NCI-H2171 (cell line): ENCODE measurements around the gene NIM1K.
"Not testable (repeated sequence)": the region's sequence is repeated elsewhere in the genome, so short reads cannot be mapped to it uniquely, and the experiment has no call there.

Source experiments
- DNase-seq: peaks from one replicate; lab custom pipeline; 2025; lab: John Stamatoyannopoulos, UW

NIM1K gene

DNA sequence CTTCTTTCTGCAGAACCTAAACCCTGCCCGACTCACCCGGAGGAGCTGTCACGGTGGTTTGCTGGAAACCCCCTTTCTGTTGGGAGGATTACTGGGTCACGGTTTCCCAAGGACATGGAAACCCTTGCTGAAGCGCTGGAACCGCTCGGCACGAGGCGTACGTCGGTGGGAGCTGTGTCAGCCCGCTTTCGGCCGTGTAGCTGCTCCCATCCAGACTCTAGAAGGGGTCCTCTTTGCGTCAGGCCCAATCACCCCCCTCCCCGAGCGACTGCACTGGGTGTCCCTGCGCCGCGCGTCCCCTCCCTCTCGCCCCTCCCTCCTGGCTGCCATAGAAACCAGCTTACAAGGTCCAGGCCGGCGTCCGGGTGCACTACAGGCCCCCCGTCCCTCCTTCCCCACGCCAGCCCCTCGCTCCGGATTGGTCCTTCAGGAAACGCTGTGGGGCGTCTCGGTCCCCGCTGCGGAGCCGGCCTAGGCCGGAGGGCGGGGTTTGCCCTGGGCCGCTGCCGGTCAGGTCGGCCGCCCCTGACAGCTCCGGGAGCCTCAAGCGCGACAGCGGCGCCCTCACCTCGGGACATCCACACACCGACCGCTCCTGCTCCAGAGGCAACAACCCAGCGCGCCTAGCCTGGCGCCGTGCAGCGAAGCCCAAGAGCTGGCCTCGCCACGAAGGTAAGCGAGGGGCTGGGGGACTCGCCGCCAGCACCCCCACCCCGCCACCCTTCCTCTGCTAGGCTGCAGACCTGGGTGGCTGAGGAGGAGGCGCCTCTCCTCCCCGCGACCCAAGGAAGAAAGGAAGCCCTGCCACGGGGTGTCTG, at the start of gene NIM1K:
NIM1K (plus strand) TSS at position 486 of the 818 bp plus-strand sequence. CDS start 53,551 bp downstream, outside the sequence.
- DNase-seq, result no peak

DNA sequence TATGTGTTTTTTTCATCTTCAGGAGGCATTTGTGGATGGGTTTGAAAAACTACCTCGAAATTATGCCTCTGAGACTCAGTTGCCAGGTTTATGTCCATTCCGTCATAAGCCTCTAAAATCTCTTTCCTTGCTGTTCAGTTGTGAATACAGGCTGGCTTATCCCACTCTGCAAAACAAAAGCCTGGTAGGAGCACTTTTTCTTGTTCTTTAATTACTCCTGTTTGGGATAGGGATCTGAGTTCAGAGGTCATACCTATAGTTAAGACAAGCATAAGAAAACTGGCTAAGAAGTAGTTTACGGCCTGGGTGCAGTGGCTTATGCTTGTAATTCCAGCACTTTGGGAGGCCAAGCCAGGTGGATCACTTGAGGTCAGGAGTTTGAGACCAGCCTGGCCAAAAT, 47.0 kb upstream of the NIM1K start:
- no peak for DNase-seq

DNA sequence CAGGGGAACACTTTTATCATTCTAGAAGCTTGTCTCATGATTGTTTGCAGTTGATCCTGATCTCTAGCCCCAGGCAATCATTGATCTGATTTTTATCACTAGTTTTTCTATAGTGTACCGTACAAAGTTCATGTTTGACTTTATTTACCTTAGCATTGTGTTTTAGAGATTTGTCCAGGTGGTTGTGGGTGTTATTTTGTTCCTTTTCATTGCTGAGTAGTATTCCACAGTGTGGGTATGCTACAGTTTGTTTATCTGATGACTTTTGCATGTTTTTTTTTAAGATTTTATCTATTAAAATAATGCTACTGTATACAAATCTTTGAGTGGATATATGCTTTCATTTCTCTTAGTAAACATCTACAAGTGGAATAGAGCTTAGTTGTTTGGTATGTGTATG, 45.1 kb upstream of the NIM1K start:
- no peak for DNase-seq

DNA sequence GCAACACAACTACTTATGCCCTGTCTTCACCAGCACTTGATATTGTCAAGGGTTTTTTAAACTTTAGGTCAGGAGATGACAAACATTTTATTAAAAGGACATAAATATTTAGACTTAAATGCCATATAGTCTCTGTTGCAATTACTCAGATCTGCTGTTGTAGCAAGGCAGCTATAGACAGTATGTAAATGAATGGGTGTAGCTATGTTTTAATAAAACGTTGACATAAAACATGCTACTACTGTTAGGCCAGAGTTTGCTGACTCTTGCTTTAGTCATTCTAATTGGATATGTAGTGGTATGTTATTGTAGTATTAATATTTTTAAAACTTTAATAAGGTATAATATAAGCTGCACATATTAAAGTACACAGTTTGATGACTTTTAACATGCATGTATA, 43.6 kb upstream of the NIM1K start:
- no peak for DNase-seq

DNA sequence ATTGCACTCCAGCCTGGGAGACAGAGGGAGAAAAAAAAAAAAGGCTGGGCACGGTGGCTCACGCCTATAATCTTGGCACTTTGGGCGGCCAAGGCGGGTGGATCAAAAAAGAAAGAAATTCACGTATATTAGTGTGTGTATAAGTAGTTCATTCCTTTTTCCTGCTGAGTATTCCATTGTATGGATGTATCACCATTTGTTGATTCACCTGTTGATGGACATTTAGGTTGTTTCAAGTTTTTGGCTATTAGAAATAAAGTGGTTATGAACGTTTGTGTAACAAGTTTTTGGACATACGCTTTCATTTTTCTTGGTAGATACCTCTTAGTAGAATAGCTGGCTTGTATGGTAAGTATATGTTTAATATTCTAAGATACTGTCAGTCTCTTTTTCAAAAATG, 42.8 kb upstream of the NIM1K start:
- DNase-seq, result no peak

DNA sequence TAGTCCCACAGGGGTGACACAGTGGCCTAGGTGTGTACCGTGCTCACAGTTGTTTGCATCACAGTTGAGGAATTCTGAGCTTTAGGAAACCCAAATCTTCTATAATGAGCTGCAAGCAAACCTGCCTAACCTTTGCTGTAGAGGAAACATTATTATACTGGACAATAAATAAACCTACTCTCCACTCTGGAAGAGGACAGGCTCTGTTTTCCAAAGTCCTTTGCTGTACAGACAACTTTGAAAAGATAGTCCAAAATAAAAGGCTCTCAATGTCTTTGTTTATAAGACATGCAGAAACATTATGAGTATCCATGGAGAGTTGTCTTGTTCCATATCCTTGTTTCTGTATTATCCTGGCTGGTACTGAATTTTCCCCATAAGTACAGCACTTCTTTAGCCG, 42.0 kb upstream of the NIM1K start:
- DNase-seq, result no peak

DNA sequence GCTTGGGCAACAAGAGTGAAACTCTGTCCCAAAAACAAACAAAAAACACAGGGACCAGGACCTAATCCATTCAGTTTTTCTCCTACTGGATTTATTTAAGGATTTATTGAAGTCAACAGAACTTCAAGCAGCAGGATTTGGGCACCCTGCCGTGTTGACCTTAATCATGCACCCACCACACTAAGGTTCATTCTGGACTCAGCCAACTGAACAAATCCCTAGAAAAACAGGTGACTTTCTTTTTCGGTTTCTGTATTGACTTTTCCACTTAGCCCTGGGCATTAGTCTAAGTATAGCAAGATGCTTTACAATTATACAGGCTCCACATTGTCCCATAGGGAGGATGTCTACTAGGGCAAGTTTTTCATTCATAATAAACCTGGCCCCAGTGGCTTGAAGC, 41.3 kb upstream of the NIM1K start:
- DNase-seq, result no peak

DNA sequence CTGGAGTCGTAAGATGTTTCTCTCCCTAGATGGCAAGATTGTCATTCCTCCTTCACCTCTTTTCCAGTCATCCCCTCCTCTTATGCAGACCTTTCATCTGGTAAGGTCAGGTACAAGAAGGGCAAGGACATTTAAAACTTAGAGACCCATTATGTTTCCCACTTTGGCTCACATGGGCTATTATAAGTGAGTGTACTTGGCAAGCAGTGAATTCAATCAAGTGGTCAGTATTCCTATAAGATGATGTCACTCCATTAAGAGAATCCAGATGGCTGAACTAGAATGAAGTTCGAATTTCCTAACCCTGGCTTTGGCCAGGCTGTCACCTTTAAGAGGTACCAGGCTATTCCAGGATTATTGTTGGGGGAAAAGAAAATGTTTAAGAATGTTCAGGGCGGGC, 39.1 kb upstream of the NIM1K start:
- no peak for DNase-seq

DNA sequence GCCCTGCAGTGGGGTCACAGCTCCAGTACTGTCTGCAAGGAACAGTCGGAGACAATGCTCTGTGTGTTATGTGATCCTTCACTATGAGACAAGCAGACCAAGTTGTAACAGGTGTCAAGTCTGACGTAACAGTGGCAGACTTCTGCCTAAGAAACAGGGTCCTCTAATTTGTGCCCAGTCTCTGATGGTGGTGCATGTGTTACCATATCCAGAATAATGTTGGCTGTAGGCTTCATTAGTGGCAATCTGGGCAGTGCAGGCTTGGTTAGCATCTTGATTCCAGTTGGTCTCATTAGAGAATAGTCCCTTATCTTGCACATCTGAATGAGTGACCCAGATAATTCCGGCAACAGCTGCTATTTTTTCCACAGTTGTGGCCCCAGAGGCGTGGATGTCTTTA, 37.6 kb upstream of the NIM1K start:
- no peak for DNase-seq

DNA sequence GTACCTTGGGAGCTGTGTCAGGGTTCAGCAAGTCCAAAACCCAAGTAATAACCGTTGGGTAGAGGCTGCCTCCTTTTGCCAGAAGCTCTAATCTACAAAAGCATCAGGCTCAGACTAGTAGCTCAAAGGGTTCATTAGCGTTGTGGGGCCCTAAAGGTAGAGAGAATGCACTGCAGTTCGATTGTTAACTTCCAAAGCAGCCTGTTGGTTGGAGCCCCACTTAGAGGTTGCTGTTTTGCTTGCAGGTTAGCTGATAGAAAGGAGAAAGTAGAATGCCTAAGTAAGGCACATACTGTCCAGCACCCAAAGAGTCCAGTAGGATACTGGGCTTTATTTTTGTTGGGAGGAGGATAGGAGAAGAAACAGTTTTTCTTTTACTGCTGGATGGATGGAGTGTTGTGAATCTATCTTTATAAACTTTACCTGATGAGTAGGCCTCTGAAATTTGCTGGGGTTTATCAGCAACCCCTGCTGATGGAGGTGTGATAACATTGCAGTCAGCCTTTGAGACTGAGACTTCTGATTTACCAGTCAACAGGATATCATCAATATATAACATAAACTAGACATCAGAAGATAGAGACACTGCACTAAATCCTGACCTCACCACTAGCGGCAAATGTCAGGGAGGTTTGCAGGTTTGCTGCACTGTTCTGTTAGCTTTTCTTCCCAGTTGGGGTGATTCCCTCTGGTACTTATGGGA, 36.5 kb upstream of the NIM1K start:
- no peak for DNase-seq

DNA sequence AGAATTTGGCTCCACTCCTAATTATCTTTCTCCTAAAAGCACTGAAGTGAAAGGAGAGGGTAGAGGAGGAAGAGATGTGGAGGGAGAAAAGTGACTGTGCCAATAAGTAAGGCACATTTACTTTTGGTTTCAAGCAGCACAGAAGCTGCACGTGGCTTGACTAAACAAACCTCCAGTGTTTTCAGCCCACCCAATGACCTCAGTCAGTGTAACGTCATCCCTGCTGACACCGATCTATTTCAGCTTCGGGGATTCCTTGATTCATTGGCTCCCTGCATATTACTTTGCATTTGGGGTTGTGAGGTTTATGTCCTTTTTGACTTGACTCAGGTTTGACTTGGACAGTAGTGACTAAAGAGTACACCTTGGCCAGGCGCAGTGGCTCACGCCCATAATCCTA, 35.6 kb upstream of the NIM1K start:
- no peak for DNase-seq

DNA sequence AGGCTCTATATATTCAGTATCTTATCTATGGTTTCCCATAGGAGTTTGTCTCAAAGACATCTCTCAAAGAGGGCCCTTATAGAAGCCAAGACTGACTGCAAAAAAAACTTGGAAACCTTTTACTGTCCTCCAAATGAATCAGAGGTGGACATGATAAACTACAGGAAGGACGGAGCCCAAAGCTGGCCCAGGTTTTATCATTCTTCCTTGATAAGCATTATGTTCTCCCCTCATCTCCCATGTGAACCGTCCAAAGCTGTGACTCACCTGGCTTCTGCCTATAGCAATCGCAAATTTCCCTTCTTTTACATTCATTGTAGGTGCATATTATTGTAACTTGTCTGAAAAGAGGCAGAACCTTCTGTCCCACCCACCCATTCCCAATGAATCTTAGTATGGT, 35.0 kb upstream of the NIM1K start:
- no peak for DNase-seq

DNA sequence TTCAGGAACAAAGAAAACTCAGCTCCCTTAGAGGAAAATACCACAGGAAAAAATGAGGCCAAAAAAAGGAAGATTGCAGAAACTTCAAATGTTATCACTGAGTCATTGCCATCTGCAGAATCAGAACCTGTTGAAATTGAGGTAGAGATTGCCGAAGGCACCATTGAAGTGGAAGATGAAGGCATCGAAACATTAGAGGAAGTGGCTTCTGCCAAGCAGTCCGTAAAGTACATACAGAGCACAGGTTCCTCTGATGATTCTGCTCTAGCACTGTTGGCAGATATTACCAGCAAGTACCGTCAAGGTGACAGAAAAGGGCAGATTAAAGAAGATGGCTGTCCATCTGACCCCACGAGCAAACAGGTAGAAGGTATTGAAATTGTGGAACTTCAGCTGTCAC, 30.8 kb upstream of the NIM1K start:
- no peak for DNase-seq

DNA sequence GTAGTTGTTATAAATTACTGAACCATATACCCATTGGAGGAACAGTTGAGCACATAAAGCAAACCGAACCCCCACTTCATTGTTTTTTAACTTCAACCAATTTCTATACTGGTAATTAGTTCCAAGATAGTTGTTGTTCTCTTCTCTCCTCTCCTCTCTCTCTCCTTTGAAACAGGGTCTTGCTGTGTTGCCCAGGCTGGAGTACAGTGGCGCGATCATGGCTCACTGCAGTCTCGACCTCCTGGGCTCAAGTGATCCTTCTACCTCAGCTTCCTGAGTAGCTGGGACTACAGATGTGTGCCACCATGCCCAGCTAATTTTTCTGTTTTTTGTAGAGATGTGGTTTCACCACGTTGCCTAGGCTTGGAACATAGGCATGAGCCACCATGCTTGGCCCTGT, 27.2 kb upstream of the NIM1K start:
- not testable (repeated sequence) for DNase-seq

DNA sequence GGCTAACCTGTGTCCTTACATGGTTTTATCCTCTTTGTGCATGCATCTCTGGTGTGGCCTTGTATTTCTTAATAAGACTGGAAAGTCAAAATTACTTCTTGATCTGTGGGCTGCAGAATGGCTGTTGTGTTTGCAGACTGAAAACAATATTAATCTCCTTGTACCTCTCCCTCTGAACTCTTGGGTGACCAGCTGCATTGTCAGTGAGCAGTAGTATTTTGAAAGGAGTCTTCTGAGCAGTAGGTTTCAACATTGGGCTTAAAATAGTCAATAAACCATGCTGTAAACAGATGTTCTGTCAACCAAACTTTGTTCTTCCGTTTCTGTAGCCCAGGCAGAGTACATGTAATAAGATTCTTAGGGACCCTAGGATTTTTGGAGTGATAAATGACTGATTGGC, 26.7 kb upstream of the NIM1K start:
- DNase-seq, result no peak

DNA sequence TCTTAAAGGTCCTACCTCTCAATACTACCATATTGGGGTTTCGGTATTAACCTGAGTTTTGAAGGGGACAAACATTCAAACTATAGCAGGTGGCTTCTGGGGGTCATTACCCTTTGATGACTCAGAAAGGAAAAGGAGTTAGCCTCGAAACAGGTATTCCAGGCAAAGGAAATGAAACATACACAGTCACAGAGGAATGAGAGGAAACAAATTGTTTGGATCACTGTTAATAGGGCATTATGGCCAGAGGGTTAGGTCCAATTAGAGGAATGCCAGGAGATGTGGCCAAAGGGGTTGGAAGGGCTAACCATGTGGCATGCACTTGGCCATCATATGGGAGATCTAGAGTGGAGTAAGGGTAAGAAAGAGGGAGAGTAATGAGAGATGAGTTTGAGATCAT, 23.9 kb upstream of the NIM1K start:
- DNase-seq, result no peak

DNA sequence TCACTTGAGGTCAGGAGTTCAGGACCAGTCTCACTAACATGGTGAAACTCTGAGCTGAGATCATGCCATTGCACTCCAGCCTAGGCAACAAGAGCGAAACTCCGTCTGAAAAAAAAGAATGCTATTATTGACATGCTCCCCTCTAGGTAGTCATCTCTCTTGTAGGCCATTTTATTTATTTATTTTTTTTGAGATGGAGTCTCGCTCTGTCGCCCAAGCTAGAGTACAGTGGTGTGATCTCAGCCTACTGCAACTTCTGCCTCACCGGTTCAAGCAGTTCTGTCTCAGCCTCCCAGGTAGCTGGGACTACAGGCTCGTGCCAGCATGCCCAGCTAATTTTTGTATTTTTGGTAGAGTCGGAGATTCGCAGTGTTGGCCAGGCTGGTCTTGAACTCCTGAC, 20.6 kb upstream of the NIM1K start:
- DNase-seq, result no peak

DNA sequence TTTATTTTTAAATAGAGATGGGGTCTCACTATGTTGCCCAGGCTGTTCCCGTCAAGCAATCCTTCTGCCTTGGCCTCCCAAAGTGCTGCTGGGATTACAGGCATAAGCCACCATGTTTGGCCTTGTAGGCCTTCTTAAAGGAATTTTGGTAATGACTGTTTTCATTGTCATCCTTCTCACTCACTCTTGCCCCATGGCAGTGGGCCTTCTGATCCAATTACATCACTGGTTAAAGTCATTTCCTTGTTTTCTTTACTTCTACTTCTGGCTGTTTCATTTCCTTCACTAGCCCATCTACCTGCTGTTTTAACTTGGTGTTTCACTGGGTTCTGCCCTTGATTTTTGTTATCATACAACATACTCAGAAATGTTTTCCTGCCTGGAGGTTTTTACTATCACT, 20.1 kb upstream of the NIM1K start:
- no peak for DNase-seq

DNA sequence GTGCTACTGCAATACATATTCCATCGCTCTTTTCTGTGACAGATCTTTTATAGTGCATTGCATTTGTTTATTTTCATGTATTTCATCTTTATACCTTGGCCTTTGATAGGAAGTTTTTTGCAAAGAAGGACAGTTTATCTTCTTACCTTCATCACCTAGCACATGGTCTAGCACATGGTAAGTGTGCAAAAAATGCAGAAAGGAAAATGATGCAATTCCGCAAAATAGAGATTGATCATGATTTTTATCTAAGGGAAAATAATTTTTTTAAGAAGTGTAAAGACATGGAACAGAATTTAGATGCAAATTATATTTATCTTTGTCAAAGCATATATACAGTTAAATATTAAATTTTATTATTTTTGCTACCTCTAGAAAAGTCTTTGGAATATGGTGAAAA, 19.2 kb upstream of the NIM1K start:
- no peak for DNase-seq

DNA sequence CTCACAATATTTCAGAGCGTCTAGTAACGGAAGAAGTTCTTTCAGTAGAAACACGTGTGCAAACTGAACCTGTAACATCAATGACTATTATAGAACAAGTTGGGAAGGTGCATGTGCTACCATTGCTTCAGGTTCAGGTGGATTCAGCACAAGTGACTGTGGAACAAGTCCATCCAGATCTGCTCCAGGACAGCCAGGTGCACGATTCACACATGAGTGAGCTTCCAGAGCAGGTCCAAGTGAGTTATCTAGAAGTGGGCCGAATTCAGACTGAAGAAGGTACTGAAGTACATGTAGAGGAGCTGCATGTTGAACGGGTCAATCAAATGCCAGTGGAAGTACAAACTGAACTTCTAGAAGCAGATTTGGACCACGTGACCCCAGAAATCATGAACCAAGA, 17.4 kb upstream of the NIM1K start:
- no peak for DNase-seq

DNA sequence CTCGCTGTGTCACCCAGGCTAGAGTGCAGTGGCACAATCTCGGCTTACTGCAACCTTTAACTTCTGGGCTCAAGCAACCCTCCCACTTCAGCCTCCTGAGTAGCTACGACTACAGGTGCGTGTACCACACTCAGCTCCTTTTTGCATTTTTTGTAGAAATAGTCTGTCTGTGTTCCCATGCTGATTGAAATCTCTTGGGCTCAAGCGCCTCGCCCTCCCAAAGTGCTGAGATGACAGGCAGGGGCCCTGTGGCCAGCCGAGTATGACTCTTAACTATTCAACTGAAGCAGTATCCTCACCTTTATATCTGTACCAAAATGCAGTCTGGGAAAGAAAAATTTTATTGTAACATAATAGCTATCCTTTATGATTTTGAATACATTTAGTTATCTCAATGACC, 12.2 kb upstream of the NIM1K start:
- no peak for DNase-seq

DNA sequence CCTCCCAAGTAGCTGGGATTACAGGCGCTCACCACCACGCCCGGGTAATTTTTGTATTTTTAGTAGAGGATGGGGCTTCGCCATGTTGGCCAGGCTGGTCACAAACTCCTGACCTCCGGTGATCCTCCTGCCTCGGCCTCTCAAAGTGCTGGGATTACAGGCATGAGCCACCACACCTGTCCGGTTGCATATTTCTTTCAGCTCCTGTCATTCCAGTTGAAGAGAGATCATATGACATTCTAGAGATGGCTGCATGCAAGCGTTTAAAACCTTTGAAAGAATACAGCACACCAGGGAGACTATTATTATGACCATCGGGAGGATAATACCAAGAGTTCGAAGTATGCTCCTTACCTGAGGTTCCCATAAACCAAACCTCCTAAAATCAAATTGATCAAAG, 9.6 kb upstream of the NIM1K start:
- no peak for DNase-seq

DNA sequence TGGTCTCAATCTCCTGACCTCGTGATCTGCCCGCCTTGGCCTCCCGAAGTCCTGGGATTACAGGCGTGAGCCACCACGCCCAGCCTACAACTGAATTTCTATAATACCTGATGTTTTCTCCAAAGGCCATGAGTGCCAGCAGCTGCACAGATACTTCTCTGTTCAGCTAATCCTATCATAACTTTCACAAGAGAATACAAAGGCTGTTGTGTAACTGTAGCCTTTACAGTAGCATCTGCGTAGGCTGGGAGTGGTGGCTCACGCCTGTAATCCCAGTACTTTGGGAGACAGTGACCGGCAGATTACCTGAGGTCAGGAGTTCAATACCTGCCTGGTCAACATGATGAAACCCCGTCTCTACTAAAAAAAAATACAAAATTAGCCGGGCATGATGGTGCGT, 8.9 kb upstream of the NIM1K start:
- not testable (repeated sequence) for DNase-seq
